Forelimb muscle (tissue), 1 donor: ENCODE data around the gene HLCS. TPM values are rescaled to one million over a fixed set of nuclear protein-coding genes. Genes with fewer than 3 reads are reported as not detected.
"Not testable (repeated sequence)": the region's sequence is repeated elsewhere in the genome, so short reads cannot be mapped to it uniquely, and the experiment has no call there.

Experiments used
- DNase-seq: peaks from one replicate; pipeline ENCODE4 v3.0.0-alpha.2; 2013; ENCODE audit warnings: low read depth
- polyA plus RNA-seq: library from polyadenylated mRNA; unstranded; fragments of 120-200 nt; gene quantifications from one replicate; pipeline ENCODE4 v1.2.1, GENCODE V29; 2013; ENCODE audit not compliant: insufficient read length

HLCS gene
- polyA plus RNA-seq, 1 donor: 10.9 TPM

DNA sequence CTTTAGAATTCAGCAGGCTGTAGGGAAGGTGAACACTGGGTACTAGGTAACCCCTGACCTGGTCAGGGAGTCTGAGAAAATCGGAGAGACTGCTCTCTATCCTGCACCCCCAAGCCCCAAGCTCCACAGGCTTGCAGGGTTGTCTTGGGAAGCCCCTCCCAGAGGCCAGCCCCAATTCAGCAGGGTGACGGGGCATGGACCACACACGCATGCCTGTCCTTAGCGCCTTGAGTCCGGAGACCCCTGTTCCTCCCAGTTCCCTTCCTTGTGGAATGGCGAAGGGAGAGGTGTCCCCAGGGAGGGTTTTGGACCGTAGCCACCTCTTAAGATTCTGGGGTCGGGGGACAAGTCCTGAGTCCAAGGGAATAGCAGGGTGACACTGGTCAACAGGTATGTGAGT lies 116.1 kb downstream of the HLCS start:
- DNase-seq: no peak

DNA sequence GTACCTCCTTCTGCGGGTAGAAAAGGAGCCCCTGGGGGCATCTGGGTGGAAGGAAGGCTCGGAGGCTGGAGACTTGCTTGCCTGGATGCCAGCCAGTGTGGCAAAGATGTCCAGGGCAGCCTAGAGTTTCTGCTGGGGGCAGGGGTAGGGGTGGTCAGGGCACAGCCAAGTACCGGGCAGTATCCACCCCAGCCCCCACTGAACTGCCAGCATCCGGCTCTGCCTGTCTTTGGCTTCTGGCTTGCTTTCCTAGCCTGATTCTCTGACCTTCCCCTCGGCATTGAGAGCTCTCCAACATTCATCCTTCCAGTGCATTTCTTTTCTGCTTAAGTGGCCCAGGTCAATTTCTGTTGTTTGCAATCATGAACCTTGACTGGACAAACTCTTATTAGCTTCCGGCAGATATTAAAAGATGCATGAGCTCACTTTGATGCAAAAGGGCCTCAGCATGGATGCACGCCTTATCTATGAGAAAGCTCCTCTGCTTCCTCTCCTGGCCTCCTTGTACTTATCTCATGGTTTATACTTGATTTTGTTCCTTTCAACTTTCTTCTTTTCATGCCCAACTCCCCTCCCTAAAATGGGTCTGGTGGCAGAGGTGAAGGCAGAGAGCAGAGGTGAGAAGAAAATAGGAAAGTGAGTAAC lies 116.9 kb downstream of the HLCS start:
- no peak for DNase-seq

DNA sequence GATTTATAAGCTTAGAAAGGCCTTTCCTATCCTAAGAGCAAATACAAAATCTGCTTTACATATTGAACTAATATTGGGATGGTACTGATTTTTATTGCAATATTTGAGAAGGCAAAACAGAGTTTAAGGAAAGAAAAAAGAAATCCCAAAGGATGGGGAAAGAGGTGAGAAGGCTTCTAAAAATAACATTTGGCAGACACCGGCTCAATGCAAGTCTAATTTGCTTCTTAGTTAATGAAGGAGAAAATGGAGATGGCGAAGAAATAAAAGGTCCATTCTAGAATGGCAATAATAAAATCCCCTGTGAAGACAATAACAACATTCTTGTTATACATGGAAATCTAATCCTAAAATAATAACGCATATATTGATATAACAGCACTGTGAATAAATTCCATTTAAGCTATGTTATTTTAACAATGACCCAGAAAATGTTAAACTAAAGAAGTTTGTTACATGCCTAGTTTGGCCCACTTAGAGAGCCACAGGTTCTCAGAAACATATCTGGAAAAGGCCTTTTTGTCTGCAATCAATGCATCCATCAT lies 117.7 kb downstream of the HLCS start:
- DNase-seq: no peak

DNA sequence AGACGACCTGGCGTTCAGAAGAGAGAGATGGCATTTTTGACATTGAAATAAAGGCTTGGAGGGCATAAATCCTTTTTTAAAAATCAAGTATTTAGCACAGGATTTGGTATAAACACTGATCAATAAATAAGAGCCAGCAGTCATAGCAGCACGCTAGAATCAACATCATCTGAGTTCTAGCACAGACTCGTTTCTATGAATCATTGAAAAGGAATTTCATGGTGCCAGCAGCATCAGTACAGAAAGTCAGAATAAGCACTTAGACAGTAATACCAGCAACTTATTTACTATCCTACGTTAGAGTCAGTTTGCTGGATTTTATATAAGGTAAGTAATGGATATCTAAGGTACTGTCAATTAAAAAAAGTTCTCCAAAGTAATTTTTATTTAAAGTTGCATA lies 119.3 kb downstream of the HLCS start:
- no peak for DNase-seq

DNA sequence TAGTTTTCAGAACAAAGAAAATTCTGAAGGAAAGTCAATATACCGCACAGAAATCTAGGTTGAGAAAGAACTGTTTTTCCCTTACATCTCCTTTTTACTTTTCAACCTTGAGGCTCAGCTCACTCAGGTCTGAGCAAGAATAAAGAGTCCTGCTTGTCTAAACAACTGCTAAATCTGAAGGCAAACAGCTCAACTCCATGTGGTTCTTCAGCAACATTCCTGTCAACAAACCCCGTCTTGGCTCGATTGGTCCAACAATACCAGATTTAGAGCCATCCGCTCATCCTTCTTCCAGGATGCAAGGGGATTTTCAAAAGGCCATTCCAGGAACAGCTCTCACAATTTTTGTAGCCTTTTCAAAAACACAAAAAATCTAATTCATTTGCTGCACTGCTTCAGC lies 119.8 kb downstream of the HLCS start:
- DNase-seq: no peak

DNA sequence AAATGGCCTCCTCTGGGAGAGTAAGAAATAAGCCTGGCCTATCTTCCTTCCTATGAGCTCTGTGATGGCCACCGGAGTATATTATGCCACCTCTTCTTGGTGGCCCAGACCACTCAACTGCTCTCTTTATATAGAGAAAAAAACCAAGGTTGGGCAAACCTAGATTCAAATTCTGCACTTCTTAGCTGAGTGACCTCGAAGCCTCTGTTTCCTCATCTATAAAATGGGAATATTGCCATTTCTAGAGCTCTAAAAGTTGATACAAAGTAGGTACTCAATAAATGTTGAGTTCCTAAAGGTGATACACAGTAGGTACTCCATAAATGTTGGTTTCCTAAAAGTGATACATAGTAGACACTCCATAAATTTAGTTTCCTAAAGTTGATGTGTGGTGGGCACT lies 120.7 kb downstream of the HLCS start:
- no peak for DNase-seq

DNA sequence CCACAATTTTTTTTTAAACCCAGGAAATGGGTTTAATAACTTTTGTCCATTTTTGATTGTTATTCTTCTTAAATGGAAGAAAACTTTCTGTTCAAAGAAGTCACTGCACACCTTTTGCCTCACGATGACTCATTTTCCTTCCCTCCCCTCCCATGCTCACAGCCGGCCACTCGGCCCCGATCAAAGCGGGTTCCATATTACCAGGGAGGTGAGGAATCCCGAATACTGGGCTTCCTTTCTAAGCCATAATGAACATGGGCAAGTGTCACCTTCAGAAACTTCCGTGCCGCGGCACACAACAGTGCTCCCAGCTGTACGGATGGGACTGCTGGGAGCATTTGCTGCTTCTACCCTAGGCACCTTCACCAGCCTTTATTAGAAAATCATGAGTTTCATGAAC lies 121.4 kb downstream of the HLCS start:
- DNase-seq: no peak

DNA sequence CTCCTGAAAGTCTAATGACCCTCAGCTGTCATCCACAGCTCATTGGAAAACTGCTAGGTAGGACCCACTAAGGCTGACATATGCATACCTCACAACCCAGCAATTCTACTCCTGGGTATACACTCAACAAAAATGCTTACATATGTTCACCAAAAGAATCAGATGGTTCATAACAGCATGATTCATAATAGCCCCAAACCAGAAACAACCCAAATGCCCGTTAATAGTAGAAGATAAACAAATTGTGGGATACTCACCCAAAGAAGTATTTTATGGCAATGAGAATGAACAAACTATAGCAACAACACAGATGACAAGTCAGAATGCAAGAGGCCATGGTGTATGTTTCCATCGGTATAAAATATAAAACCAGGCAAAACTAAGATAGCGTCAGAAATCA lies 124.6 kb downstream of the HLCS start:
- no peak for DNase-seq

DNA sequence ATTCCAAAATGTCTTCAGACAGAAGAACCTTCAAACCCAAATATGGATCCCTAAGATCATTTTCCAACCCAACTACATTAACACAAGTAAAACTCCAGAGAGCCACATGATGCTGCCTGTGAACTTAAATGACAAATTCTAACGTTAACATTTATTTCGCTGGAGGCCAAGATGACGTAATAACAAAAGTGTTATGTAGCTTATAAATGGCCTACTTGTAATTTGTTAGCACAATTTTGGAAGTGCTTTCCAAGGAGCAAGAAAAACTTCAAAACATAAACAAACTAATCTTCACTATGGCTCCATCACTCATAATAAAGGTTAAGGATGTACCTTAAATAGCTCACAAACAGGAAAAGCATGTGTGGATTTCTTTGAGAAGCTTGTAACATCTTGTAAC lies 126.7 kb downstream of the HLCS start:
- DNase-seq: no peak

DNA sequence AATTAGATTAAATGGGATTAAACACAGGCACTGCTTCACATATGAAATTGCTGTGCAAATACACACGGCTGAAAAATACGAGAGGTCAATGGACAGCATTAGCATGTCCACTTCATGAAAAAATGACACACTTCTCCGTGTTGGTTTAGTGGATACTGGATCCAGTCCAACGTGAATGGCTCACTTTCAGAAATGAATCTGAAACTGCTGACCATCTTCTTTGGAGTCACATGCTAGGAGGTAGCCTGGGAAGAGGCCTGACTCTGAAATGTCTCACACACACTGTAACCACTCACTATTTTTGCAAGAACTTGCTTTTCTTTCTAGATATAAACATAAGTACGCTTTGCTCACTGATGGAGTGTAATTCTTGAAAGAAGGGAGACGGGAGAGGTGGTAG lies 127.3 kb downstream of the HLCS start:
- DNase-seq: no peak

DNA sequence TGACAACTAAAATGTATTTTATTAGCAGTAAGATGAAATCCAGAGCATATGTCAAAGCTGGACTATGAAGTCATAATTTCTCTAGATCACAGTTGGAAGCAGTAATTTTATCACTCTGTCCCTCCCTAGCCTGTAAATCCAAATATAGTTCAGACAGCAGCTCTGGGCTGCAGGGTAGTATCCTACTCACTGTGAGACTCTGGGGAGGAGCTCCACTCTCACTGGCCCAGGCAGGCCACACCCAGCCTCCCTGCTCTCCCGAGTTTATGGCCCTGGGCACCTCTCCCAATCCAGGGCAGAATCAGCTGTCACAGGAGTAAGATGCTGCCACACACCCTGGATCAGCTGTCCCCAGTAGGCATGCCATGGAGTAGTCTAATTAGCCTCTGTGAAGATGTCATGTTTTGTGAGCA lies 131.1 kb downstream of the HLCS start:
- DNase-seq: no peak

DNA sequence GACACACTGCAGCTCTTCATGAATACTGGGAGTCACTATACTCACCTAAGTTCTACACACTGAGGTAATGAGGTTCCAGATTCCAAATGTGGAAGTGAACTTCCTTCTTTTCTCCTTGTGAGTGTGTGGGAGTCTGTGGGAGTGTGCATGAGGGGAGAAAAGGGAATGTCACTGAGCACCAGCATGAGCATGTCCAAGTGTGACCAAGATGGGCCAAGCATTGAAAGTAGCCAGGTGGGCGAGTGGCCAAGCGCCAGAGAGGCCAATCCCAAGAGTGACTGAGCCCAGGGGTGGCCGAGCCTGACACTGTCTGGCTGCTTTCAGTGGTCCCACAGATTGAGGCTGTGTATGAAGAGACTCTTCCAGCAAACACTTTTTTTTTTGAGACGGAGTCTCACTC lies 132.3 kb downstream of the HLCS start:
- no peak for DNase-seq

DNA sequence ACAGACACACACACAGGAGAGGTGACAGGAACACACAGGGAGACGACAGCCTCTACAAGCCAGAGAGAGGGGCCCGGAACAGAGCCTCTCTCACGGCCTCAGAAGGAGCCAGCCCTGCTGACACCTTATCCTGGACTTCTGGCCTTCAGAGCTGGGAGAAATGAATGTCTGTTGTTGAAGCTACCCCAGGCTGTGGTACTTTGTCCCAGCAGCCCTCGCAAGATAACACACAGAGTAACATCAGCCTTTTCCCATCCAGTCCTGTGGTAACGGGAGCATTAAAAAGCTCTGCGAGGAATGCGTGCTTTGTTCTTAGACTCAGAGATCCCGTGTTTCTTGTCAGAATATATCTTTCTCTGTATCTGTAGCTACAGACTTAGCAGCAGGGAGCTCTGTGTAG lies 136.4 kb downstream of the HLCS start:
- DNase-seq: no peak

DNA sequence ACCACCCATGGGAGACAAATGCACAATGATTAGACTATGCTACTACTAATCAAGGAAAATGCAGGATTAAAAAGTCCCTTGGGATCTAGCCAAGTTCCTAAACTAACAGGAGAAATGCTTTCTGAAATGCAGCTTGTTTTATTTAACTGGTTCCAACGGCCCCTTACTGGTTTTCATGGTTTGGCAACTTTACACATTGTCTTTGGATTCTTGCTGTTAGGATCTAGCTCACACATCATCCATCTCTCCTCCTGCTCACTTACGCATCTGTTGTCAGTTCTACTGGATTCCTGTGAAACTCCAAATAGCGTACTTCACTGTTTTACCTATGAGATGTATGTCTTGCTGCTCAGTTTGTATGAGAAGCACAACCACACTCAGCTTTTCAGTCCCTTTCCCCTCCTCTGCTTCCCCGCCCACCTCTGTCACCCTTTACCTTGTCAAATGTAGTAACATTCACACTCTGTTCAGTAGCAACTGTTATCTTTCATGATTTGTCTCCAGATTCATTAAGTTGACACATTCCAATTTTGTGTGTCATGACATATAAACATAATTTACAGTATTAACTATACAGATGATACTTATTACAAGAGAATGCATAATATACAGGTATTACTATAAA lies 137.5 kb downstream of the HLCS start:
- no peak for DNase-seq

DNA sequence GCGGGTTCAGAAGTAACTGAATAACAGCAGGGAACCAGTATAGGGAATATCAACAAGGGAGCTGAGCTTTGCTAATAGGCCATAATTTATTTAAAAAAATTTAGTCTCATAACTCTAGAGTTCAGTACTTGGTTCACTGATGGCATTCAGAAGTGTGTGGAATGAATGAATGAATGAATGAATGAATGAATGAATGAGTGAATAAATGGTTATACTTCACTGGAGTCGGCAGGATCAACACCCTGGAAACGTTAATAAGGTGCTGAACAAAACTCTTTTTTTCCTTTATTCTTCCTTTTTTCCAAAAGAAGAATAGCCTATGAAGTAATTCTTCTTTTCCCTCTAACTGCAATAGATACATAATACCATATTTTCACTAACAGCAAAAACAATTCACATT lies 138.3 kb downstream of the HLCS start:
- DNase-seq: no peak

DNA sequence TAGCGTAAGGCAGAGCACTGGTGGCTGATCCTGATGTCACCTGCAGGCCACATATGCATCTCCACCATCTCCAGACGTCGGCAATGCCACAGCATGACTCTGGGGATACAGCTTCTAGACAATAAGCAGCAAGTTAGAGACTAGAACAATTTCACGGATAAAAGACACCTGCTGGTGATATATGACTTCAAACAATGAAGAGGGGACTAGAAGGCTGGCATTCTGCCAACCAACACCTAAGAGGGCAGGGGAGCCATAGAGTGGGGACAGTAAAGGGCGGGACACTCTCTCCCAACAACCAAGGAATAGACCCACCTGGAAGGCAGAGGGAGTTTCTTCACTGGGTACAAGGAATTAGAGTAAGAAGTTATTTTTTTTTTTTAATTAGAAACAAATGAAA lies 140.8 kb downstream of the HLCS start:
- DNase-seq: no peak

DNA sequence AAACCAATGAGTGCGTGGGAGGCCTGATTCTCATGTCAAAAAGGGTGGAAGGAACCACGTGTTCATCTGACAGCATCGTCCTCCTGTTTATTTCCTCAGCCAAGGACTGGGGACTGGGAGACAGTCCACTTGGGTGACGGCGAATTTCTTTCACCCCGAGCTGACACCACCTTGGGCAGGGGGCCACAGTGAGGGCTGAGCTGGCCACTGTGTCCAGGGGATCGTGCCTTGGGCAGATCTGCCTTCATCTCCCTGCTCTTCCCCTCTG lies 145.5 kb downstream of the HLCS start:
- DNase-seq: no peak

DNA sequence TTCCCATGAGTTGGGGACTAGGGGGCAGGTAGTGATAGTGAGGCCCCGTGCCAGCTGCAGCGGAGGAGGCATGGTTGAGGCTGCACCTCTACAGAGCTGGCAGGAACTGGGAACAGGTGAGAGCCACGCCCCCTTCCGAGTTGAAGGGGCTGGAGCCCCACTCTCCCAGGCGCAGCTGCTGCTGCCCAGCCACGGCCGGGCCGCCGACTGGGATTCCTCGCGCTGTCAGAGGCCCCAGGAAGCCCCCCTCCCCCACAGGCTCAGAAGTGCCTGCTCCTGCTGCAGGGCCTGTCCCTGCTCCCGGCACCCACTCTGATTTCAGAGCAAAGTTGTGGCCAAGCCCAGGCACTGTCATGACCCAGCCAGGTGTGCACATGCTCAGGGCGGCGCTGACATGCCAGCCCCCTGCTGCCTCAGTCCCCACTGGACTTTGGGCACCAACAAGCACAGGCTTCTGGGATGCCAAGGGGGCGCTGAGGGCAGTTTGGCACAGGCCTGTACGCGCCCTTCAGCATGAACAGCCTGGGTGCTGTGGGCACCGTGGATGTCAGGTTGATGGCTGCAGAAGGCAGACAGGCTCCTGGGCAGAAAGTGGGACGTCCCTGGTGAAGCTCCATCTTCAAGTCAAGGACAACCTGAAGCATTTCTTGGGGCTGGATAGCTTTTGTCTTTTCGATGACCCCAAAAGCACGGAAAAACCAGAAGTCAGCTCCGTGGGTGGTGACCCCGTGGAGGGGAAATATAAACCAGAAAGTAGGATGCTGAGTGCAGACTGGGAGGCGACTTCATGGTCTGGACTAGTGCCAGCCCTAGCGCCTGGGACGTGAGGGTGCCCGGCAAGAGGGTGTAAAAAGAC lies 146.1 kb downstream of the HLCS start:
- DNase-seq: no peak

DNA sequence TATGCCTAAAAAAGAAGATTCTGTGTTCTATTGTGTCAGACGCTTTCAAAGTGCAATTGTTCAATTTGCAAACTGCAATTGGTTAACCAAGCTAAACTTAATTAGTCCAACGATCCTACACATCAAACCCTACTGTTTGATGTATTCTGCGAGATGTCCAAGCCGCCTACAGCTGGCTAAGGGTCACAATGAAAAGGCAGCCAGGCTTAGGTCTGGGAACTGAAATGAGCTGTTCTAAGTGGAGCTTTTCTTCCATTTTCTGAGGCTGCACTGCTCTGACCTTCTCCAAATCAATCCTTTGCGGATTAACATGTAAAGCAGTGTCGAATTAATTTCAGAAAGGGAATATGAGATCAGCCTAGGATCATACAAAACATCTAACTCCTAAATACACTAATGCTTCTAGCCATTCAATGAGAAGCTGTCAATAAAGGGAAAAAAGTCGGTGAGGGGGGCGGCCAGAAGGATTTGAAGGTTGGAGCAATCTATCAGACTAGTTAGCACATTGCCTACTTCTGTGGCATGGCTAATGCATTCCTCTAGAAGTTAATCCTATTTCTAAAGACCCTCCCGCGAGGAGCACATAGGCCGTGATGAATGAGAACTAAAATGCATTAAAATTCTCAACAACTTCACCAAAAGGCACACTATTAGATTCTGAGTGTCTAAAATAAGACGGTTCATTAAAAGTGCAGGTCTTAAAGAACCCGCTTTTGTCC lies 148.6 kb downstream of the HLCS start:
- DNase-seq: no peak

DNA sequence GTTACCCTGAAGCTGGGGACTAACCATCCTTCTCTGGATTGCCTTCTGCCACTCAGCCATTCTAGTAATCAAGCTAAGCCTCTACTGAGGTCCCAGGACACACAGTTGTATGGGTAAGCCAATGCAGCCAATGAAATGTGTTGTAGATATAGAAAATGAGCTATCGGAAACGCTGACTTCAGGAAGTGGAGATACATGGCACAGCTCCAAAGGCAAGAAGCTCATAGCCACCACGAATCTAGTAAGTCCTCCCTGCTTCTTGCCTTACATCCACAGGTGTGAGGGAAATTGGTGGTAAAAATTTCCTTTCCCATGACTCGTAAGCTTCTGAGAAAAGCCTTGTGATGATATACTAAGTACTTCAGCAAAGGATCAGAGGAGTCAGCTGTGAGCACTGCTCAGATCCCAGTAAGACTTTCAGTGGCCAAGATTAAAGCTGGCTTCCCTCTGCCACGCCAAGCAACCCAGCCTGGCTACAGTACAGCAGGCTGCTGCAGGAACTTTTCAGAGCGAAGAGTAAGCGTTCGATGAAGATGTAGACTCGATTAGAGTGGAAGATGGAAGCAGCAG lies 149.8 kb downstream of the HLCS start:
- no peak for DNase-seq

DNA sequence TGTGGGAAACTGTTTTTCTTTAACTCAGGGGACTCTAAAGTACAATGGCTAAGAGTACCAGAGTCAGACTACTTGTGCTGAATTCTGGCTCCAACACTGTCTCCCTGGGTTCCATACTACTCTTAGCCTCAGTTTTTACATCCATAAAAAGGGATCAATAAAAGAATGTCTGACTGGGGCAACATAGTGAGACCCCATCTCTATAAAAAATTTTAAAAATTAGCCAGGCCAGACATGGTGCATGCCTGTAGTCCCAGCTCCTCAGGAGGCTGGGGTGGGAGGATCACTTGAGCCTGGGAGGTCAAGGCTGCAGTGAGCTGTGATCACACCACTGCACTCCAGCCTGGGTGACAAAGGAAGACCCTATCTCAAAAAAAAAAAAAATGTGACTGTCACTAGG lies 150.4 kb downstream of the HLCS start:
- DNase-seq: not testable (repeated sequence)

DNA sequence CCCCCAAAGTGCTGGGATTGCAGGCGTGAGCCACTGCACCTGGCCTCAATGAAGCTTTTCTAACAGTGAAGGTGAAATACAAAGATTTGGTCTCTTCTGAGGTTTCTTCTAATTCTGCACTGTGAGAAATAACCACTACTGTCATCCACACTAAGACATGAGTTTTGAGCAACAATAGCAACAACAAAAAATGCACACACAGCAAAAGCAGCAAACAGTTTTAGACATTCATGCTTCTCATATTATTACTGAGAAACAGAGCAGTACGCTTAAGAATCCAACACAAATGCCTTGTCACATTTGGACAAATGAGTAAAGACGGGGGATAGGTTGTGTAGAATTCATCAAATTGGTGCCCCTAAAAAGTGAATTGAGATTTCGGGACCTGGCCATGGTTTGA lies 151.2 kb downstream of the HLCS start:
- DNase-seq: no peak
